H1 (cell line): ENCODE measurements around the gene ARHGAP18. TPM values are rescaled to one million over a fixed set of nuclear protein-coding genes. Genes with fewer than 3 reads are reported as not detected.

Experiments
- ASH2L ChIP-seq: fragments of 200-600, 300-600 bp; sonication (generic); IDR thresholded peaks from one replicate; pipeline ENCODE4 v1.7.1; 2017; ENCODE audit warnings: low read length
- GTF2F1 ChIP-seq: IDR thresholded peaks from 2 replicates; pipeline ENCODE4 v1.6.1; 2012; ENCODE audit warnings: low read depth, low read length, improper control_type of control experiment, borderline replicate concordance
- SIRT6 ChIP-seq: IDR thresholded peaks from one replicate; pipeline ENCODE4 v1.7.1; 2012; ENCODE audit warnings: low read length, inconsistent platforms
- polyA plus RNA-seq, 7 experiments: library from polyadenylated mRNA; depleted of rRNA in 3 of 7; stranded (reverse) in 5 of 7; unstranded in 2 of 7; fragments of >200 nt in 5 of 7; fragments of 200-250 nt in 2 of 7; gene quantifications; 1 replicate in 5 of 7; 2 replicates in 1 of 7; 4 replicates in 1 of 7; pipeline versions ENCODE4 v1.2.1 to v1.2.3, GENCODE V29; 2011 to 2013; ENCODE audit warnings: missing spikeins in 2 of 7, mixed read lengths in 2 of 7
- total RNA-seq: library from RNA; stranded (reverse); fragmentation: NEBNext Ultra II Directional; extraction: Animal tissue kit (Norgen Biotek cat#: 25700); gene quantifications from 2 replicates; pipeline ENCODE4 v1.2.1, GENCODE V29; 2021

ARHGAP18 gene
- total and polyA plus RNA-seq, 2 of the 8 experiments (the other 6 are each of a cell fraction or from before 2014, with no cell fraction given), result 0.83 to 4.5 TPM

DNA sequence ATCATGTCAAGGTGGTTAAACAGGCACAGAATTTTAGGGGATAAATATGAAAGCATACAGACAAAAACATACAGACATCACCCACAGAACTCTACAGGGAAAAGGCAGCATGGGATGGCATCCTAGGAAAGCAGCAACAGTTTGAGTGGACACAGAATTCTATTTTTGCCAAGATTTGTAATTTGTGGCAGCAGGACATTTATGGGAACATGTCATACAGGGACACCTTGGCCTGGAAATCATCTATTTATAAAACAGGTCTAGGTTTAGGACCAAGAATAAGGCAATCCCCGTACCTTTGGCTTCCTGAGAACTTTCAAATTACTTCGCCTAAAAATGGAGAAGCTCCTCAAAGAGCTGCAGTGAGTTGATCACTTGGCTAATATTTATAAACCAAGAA, 17.5 kb downstream of the ARHGAP18 start (continued):
- no peak for TF ChIP-seq SIRT6
- TF ChIP-seq GTF2F1, result no peak
- TF ChIP-seq ASH2L, result no peak
